NCI-H1417 (cell line): ENCODE results near the gene TRPM2.
"Not testable (repeated sequence)": the region's sequence is repeated elsewhere in the genome, so short reads cannot be mapped to it uniquely, and the experiment has no call there.

Experiments used
- DNase-seq, 3 experiments: peaks; one replicate each; lab custom pipeline; 2025; lab: John Stamatoyannopoulos, UW

The TRPM2 gene

DNA sequence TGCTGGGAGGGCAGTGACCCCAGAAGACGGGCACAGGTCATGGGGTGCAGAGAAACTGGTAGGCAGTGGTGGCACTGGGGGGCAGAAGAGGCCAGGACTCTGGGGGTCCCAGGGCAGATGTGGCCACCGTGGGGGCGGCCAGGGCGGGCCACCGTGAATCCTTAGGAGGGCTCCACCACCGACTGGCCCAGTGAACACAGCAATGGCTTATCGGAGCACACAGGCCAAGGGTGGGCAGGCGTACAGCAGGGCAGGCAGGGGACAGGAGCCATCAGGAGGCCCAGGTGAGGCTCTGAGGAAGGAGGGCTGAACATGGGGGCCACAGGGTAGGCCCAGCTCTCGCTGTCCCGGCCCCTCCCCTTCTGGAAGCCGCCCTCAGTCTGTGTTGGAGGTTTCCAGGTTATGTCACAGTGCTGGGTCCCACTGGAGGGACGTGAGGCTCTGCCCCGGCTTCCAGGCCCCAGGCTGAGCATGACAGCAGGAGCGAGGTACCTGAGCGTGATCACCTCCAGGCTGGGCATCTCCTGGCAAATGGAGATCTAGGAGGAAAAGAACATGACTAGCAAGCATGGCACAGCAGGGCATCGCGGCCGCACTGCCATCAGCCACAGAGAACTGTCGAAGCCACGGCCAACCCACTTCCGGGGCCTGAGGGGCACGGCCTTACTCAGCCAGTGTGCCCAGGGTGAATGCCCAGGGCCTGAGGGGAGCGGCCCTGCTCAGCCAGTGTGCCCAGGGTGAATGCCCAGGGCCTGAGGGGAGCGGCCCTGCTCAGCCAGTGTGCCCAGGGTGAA, 18.0 kb upstream of the TRPM2 start:
- no peak for DNase-seq

DNA sequence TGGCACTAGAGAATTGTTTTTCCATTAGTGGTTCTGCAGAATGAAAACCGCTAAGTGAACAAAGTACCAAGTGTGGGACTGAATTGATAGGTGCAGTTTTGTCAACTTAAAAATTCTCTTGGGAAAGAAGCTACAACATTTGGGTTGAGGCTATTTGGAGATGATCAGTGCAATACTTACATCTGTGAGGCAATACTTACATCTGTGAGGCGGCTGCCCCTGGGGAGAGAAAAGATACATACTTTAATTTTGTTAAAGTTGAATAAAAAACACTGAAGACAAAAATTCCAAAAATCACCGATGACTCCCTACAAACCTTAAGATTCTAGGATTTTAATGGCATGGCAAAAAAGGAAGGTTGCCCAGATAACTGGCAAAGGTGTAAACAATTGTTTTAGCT, 16.0 kb upstream of the TRPM2 start:
- no peak for DNase-seq

DNA sequence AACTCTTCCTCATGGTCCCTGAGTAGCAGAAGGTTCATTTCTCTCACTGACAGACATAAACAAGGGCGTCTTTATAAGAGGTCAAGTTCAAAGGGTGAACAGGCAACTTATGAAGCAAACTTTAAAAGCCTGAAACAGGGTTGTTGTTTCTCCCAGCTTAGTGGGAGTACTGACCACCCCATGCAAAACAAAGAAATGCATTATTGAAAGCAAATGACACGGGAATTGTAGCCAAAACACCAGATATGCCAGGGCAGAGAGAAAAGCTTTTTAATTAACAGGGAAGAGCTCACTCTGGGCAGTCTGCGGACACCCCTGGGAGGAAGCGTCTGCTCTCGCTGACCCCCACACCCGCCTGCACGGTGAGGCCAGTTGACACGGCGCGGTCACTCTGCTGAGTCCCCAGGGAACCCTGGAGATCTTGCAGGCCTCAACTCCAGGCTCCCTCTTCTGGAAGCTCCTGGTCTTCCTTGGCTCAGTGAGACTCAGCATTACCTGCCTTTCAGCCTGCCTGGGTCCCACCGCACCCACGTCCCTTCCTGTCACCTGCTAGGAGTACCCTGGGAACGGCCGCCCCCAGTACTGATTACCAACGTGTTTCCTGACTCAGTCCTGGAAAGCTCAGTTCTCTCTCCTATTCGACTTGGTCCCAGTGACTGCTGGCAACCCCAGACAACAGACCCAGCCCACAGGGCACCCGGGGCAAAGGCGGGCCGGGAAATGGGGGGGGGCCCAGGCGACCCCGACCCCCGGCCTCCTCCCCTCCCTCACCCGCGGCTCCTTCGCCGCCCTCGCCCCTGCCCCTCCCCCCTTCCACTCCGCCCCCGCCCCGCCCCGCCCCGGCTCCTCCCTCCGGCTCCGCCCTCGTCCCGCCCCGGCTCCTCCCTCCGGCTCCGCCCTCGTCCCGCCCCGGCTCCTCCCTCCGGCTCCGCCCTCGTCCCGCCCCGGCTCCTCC, 15.2 kb upstream of the TRPM2 start:
- DNase-seq: peak; percentile 60 to 87 (median 75)

DNA sequence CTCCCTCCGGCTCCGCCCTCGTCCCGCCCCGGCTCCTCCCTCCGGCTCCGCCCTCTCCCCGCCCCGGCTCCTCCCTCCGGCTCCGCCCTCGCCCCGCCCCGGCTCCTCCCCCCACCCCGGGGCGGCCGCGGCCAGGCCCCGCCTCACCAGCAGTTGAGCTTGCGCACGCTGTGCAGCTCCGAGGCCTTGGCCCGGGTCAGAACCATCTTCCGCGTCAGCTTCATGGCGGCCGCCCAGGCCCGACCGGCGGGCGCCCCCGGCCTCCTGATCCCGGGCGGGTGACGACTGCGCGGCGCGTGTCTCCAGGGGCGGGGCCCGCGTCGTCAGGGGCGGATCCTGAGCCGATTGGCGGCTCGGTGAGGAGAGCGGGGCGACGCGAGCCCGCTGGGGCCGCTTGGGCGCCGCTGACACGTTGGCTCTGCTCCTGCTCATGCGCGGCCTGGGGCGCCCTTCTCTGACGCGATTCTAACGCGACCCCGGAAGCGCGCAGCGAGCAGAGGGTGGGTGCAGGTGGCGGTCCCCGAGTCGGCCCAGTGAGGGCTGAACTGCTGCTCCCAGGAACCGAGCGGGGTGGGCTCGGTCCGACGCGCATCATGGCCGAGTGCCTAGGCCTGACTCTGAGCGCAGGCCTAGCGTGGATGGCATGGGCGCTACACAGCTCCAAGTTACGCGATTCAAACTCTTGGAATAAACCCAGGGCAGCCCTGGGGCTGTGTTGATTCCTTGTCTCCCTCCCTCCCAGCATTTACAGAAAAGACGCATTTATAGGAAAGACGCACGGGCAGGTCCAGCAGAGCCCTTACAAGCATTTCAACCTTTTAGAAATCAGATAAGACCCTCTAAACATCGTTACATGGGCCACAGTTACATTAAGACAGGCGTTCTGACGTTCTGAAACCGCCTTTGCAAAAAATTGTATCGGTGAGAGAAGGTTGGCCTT, 14.2 kb upstream of the TRPM2 start, which contains the start of gene CFAP410:
Gene CFAP410, minus strand, starts transcription at position 420 of the 940 bp plus-strand sequence. Its CDS starts 196 bp downstream, at position 224.
- DNase-seq: peak; percentile 97 to 98 (median 98)

DNA sequence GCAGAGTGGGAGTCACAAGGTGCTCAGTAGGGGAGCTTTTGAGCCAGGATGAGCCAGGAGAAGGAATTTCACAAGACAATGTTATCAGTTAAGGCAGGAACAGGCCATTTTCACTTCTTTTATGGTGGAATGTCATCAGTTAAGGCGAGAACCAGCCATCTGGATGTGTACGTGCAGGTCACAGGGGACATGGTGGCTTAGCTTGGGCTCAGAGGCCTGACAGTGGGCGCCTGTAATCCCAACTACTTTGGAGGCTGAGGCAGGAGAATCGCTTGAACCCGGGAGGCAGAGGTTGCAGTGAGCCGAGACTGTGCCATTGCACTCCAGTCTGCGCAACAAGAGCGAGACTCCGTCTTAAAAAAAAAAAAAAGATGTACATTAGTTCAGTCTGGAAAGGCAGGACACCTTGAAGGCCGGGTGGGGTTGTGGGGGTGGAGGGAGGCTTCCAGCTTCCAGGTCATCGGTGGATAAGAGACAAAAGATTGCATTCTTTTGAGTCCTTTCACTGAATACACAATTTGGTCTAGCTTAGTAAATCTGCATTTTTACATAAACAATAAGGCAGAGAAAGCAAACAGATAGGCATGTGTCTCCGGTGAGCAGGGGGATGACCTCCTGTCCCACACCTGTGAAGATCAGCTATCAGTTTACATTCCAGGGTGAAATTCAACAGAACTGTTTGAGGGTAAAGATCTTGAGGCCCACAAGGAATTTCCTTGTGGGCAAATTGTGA, 11.5 kb upstream of the TRPM2 start:
- not testable (repeated sequence) for DNase-seq

DNA sequence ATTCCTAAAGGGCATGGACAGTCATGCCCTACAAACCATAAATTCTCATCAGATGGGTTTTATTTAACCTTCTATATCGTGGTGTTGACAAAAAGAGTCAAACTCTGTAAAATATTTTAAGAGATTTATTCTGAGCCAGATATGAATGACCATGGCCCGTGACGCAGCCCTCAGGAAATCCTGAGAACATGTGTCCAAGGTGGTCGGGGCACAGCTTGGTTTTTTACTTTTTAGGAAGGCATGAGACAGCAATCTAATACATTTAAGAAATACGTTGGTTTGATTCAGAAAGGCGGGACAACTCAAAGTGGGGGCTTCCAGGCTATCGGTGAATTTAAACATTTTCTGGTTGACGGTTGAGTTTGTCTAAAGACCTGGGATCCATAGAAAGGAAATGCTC, 10.4 kb upstream of the TRPM2 start:
- not testable (repeated sequence) for DNase-seq

DNA sequence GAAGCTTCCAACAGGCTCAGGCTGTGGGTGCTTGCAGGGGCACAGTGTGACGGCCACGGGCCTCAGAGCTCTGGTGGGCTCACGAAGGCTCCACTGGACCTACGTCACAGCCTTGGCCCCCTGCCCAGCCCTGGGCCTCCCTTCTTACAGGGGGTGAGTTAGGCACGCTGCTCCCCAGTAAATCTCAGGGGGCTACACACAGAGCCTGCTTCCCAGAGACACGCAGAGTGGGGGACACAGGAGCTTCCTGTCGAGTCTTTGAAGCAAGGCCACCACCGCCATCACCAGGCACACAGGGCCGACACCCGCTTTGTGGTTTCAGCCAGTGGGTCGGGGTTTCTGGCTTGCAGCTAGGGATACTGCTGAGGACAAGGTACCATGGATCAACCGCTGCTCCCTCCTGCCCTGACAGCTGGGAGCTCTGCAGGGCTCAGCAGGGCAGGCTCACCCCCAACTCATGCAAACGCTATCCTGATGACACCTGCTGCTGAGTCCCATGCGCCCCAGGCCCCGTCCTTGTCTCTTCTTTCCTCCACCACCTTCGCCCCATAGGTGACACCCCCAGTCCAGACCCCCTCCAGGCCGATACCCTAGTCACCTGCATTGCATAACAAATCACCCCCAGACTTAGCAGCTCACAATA, 8.8 kb upstream of the TRPM2 start:
- no peak for DNase-seq

DNA sequence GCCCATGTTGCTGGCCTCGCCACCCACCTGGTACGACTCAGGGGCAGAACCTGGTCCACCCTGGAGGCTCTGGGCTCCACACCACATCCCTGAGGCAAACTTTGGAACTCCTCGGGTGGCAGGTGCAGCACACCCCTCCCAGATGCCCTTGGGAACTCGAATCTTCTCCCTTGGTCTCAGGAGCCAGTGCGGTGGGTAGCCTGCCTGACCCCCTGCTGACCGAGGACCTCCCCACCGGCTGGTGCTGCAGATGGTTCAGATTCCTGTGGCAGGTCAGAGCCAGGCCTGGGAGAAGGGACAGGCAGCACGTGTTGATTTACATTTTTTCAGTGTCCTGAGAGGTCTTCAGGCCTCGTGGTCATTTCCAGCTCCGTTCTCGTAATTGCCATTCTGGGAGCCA, 7.9 kb upstream of the TRPM2 start:
- DNase-seq: no peak

DNA sequence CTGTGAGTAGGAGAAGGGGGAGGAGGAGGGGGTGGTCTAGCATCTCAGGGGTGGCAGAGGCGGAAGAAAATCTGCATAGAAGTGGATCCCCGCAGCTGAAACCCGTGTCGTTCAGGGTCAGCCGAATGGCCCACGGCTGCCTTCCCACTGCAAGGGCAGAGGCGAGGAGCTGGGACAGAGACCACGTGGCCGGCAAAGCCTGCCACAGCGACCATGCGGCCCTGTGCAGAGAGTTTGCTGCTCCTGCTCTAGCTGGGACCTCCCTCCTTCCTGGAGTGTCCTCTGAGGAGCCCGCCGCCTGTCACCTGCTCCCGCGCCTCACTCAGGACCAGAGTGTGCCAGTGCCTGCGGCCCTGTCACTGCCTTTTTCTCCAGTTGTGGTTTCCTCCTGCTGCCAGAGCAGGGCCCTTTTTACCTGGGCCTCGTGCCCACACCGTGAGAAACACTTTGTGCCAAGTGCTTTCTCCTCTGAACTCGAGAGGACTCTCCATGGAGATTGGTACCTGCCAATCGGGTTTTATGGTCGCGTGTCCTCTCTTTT, 5.4 kb upstream of the TRPM2 start:
- DNase-seq: peak in 2 of 3 experiments; percentile 15 to 89

DNA sequence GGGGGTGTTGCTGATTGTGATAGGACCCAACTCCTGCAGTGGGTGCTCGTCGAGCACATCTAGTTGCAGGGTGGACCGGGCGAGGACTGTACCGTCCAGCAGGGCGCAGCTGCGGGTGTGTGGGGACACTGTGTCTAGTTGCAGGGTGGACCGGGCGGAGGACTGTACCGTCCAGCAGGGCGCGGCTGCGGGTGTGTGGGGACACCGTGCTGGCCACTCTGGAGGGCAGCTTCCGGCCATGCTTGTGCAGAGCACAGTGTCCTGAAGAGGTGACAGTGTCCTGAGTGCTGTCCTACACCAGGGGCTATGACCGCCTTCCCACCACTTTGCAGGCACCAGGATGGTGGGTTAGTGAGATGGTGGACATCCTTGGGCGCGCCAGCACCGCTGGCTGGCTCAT, 4.6 kb upstream of the TRPM2 start:
- DNase-seq: no peak

DNA sequence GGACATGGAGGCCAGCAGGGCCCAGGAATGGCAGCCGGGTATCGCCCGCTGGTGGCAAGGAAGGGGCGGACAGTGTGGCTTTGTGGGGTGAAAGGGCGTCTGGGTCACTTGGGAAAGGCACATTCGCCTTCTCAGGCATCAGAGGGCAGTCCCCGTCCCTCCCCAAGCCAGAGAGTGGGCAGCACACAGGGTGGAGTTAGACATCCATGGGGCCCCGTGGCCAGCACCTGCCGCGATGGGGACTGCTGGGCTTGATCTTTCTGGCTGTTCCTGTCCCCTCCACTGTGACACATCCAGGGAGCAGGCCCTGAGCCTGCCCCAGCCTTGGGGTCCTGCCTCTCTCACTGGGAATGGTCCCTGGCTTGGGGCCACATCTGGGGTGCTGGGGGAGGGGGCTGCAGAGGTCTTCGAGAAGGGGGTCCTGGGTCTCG, 4.0 kb upstream of the TRPM2 start:
- DNase-seq: no peak

DNA sequence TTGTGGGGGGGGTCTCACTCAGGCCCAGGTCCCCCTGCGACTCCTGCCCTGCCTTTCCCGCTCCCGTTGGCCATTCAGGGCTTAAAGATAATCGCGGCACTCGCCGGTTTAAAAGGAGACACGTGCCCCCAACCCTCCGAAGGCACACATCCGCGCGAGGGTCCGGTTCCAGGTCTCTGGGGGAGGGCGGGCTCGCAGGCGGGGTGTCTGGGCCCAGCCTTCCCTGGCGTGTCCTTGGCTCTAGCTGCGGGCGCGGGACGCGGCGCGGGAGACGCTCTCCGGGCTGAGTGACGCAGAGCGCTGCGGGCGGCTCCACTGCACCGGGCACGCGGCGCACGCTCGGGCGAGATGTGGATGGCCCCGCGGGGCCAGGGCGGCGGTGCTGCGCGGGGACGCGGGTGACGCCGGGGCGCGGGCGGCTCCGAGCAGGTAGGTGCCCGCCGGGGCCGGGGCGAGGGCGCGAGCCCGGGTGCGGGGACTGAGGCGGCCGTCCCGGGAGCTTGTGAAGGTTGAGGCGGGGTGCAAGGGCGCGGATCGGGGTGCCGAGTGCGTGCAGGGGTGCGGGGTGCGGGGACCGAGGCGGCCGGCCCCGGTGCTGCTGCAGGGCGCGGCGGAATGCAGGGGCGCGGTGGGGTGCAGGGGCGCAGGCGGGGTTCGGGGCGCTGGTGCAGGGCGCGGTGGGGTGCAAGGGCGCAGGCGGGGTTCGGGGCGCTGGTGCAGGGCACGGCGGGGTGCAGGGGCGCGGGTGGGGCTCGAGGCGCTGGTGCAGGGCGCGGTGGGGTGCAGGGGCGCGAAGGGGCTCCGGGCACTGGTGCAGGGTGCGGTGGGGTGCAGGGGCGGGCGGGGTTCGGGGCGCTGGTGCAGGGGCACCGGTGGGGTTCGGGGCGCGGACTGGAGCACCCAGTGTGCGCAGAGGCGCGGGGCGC, 3.3 kb upstream of the TRPM2 start:
- no peak for DNase-seq

DNA sequence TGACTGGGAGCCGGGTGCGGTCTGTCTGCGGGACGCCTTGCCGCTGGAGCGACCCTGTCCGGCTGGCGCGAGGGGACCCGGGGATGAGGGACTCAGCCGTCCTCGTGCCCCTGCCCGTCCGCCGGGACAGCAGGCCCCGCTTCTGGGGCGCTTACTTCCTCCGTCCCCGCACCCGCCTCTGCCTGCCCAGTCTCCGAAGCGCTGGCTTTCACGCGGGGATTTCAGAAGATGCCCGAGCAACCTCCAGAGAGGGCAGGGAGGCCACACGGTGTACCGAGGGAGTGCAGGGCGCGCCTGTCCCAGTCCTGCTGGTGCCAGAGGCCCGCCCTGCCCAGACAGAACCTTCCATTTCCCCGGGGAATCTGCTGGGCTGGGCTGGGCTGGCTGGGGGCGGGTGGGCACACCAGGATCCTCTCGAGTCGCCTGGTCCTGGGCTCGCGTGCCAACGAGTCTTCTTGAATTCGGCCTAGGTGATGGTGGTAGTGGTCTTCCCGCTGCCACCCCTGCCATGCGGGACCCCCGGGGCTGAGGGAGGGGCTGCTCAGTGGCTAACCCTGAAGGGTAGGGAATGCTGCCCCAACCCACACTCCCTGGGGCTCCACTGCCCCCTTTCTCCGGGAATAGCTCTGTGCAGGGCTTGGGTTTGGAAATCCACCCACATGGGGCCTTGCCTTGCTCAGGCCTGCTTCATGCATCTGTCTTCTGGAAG, 2.5 kb upstream of the TRPM2 start:
- DNase-seq: no peak

DNA sequence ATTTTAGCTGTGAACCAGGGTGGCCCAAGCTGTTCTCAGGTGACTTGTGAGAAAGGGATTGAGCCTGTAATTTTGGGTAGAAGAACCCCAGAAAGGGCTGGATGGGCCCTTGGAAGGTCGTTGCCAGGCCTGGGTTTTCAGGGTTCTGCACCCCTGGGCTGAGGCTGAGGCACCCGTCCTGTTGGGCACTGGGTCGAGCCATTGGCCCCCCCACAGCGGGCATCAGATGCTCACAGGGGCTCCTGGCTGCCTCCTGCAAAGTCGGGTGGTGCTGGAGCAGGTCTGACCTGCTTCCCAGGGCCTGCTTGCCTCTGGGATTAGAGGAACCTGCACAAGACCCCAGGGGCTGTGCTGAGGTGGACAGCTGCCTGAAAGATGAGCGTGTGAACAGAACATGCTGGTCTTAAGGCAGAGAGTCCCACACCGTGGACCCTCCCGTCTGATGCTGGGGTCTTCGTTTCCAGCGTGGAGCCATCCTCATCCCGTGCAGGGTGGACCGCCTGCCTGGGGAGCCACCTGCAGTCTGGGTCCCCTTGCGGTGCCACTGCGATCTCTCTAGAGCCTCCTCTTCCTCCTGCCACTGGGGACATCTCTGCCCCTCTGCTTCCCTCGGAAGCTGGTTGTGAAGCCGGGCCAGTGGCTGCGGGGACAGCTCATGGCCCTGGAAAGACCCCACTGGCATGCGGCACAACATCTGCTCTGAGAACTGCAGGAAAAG, 1.7 kb upstream of the TRPM2 start:
- DNase-seq: no peak

DNA sequence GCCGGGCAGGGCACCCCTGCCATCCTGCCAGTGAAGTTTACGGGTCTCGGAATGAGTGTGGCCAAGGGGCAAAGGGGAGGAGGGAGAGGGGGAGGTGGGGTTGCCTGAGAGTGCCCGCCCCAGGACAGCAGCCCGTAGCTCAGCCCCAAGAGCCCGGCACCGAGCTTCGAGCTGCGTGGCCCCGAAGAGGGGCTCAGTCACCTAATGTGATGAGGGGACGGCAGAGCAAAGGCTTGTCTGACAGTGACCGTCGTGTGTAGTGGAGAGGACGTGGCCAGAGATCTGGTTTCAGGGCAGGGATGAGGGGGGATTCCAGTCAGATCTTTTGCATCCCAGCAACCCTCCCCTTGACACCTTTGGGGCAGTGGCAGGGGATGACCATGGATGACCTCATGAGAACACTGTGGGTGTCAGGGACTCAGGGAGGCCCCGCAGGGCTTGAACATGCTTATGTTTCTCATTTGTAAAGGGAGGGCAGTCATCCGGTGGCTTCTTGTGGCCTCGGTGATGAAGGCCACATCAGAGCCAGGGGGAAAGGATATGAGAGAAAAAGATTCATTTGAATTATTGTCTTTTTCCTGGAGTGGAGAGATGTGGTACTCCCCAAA, 1.1 kb upstream of the TRPM2 start:
- DNase-seq: no peak

DNA sequence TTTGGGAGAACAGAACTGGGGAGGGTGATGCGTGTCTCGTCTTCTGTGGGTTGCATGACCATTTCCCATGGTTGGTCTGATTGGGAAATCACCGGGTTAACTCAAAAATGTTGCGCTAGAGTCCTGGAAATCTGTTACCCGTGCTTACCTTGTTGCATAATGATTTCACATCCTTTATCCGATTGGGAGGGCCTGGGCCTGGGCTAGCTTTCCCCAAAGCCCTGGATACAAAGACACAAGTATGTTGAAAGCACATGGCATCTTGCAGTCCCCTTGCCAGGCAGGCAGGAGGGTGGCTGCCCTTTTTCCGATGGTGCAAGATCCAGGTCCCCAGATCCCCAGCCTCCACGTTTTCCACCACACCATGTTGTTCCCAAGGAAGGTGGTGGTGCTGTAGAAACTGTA, 582 bp downstream of the TRPM2 start:
- DNase-seq: no peak
